Measurements from ENCODE around the gene MPDZ. TPM values are rescaled to one million over a fixed set of nuclear protein-coding genes. Genes with fewer than 3 reads are reported as not detected.

Gene MPDZ
- total RNA-seq, 1 donor from 2014 or later, result 38.8 TPM

- Histone ChIP-seq H3K4me1 (peaks cover 1% of the 10 kb centered on the region), H3K27ac (no peak overlapping the region), H3K4me3 (no peak overlapping the region), H3K27me3 (no peaks in the 10 kb centered on the region), H3K9me3 (no peaks in the 10 kb centered on the region), H3K36me3 (no peaks in the 10 kb centered on the region)
- DNase-seq (ENCODE audit: extremely low spot score in 2 of 2), result no peak
- TF ChIP-seq POLR2AphosphoS5 (IDR thresholded peaks at IDR 0.05; ENCODE audit: insufficient read depth in 1 of 2, low read depth in 1 of 2), result no peak
- no peak for TF ChIP-seq CTCF (IDR thresholded peaks at IDR 0.05)
- no peak for TF ChIP-seq POLR2A (IDR thresholded peaks at IDR 0.05)
- intact Hi-C loops (cut with DNase I), result no loop called here
Measured at GRCh38 chr9:13116292-13116691, 163.2 kb downstream of the MPDZ start.

- no peak for DNase-seq (ENCODE audit: extremely low spot score in 2 of 2)
- Histone ChIP-seq H3K27ac (no peak overlapping the region), H3K36me3 (peaks cover 0 to 5% of the 10 kb centered on the region in 2 donors), H3K4me1 (peaks cover 12% of the 10 kb centered on the region), H3K27me3 (no peaks in the 10 kb centered on the region), H3K9me3 (no peaks in the 10 kb centered on the region), H3K4me3 (no peak overlapping the region)
- TF ChIP-seq POLR2A (IDR thresholded peaks at IDR 0.05), result no peak
- intact Hi-C loops (cut with DNase I), result no loop called here
Measured at GRCh38 chr9:13113751-13114150, 165.7 kb downstream of the MPDZ start.

- no peaks in the 10 kb centered on the region for H3K27me3 ChIP-seq
- H3K36me3 ChIP-seq, result peaks cover 0 to 5% of the 10 kb centered on the region in 2 donors
- H3K4me1 ChIP-seq, result peaks cover 12% of the 10 kb centered on the region
- H3K9me3 ChIP-seq, result no peaks in the 10 kb centered on the region
- TF ChIP-seq POLR2A (IDR thresholded peaks at IDR 0.05) (no peak), POLR2AphosphoS5 (IDR thresholded peaks at IDR 0.05; ENCODE audit: insufficient read depth in 1 of 2, low read depth in 1 of 2) (no peak), CTCF (IDR thresholded peaks at IDR 0.05) (no peak)
- H3K27ac ChIP-seq, result no peak overlapping the region
- intact Hi-C loops (cut with DNase I), result no loop called here
- no peak for DNase-seq (ENCODE audit: extremely low spot score in 2 of 2)
- no peak overlapping the region for H3K4me3 ChIP-seq
Measured at GRCh38 chr9:13113216-13113615, 166.3 kb downstream of the MPDZ start.

GRCh38 chr9:13111778-13112177 lies 167.7 kb downstream of the MPDZ start:
- Histone ChIP-seq H3K27ac (no peak overlapping the region), H3K9me3 (no peaks in the 10 kb centered on the region), H3K4me3 (no peak overlapping the region), H3K27me3 (no peaks in the 10 kb centered on the region), H3K36me3 (peaks cover 0 to 8% of the 10 kb centered on the region in 2 donors), H3K4me1 (peaks cover 12% of the 10 kb centered on the region)
- DNase-seq (ENCODE audit: extremely low spot score in 2 of 2), result no peak
- intact Hi-C loops (cut with DNase I), result no loop called here
- TF ChIP-seq POLR2AphosphoS5 (IDR thresholded peaks at IDR 0.05; ENCODE audit: insufficient read depth in 1 of 2, low read depth in 1 of 2), result no peak
- no peak for TF ChIP-seq POLR2A (IDR thresholded peaks at IDR 0.05)
- TF ChIP-seq CTCF (IDR thresholded peaks at IDR 0.05), result no peak

GRCh38 chr9:13110766-13111417 lies 168.6 kb downstream of the MPDZ start:
- H3K27me3 ChIP-seq, result no peaks in the 10 kb centered on the region
- no peak overlapping the region for H3K4me3 ChIP-seq
- no peaks in the 10 kb centered on the region for H3K9me3 ChIP-seq
- intact Hi-C loops (cut with DNase I), result no loop called here
- peaks cover 0 to 11% of the 10 kb centered on the region in 2 donors for H3K36me3 ChIP-seq
- peaks cover 12% of the 10 kb centered on the region for H3K4me1 ChIP-seq
- TF ChIP-seq CTCF (IDR thresholded peaks at IDR 0.05), result no peak
- no peak for TF ChIP-seq POLR2AphosphoS5 (IDR thresholded peaks at IDR 0.05; ENCODE audit: insufficient read depth in 1 of 2, low read depth in 1 of 2)
- TF ChIP-seq POLR2A (IDR thresholded peaks at IDR 0.05), result no peak
- H3K27ac ChIP-seq, result no peak overlapping the region
- no peak for DNase-seq (ENCODE audit: extremely low spot score in 2 of 2)
